Body of pancreas (tissue), 4 donors: ENCODE data around the gene ADAMTS20. TPM values are rescaled to one million over a fixed set of nuclear protein-coding genes. Genes with fewer than 3 reads are reported as not detected.

Experiments
- ATAC-seq: fragments of 150-250 bp; one replicate; pipeline ENCODE4 v1.9.1; 2016
- DNase-seq, 4 donors: peaks; one replicate each; pipeline ENCODE4 v3.0.0-alpha.2; 2019
- H3K27ac ChIP-seq, 4 donors: fragments of 200-600 bp; sonication (generic); 1 replicate in 3 of 4; 2 replicates in 1 of 4; pipeline versions ENCODE4 v1.5.1 to v1.6.1; 2016 to 2019; ENCODE audit warnings: mild to moderate bottlenecking in 1 of 4, mixed read lengths in 1 of 4, moderate library complexity in 1 of 4
- H3K27me3 ChIP-seq, 2 donors: fragments of 200-600 bp; sonication (generic); one replicate each; pipeline ENCODE4 v1.6.0; 2016; ENCODE audit warnings: mild to moderate bottlenecking in 1 of 2
- H3K36me3 ChIP-seq, 2 donors: fragments of 200-600 bp; sonication (generic); replicated peaks in 1 of 2; 2 replicates each; pipeline ENCODE4 v1.5.1; 2016; ENCODE audit warnings: low read depth in 2 of 2; ENCODE audit not compliant: insufficient read depth in 1 of 2
- H3K4me1 ChIP-seq: fragments of 200-600 bp; sonication (generic); one replicate; pipeline ENCODE4 v1.6.0; 2016
- H3K4me3 ChIP-seq, 2 donors: fragments of 200-600 bp; sonication (generic); 1 replicate in 1 of 2; 2 replicates in 1 of 2; pipeline ENCODE4 v1.5.1; 2016 to 2019
- H3K9me3 ChIP-seq, 3 donors: fragments of 200-600 bp; sonication (generic); 1 replicate in 2 of 3; 2 replicates in 1 of 3; pipeline ENCODE4 v1.5.1; 2016
- CTCF ChIP-seq, 7 experiments: fragments of 450-650 bp in 4 of 7; fragments of 200-600 bp in 3 of 7; sonication (generic) in 3 of 7; IDR thresholded peaks; one replicate each; pipeline ENCODE4 v1.5.1; 2016 to 2019; ENCODE audit warnings: antibody characterized with exemption in 7 of 7
- POLR2A ChIP-seq, 3 donors: fragments of 450-650 bp; IDR thresholded peaks; one replicate each; pipeline ENCODE4 v1.6.1; 2016; ENCODE audit warnings: antibody characterized with exemption in 3 of 3, mild to moderate bottlenecking in 2 of 3
- WGBS, 2 donors: methylation state at CpG; one replicate each; pipeline ENCODE4 v1.1.5; 2017; 5-methylcytosine and 5-hydroxymethylcytosine counted together
- intact Hi-C: fragments of 100-400 bp; cut with DNase I; formaldehyde crosslinking; loops from one replicate; pipeline ENCODE4 v1.15.1; 2023
- total RNA-seq, 2 donors: library from RNA; depleted of rRNA; stranded (reverse); fragments of >200 nt; gene quantifications; one replicate each; pipeline ENCODE4 v1.1.0, GENCODE V29; 2016

ADAMTS20 gene
- total RNA-seq, 2 donors from 2014 or later: not detected

- no peaks in the 10 kb centered on the region for H3K9me3 ChIP-seq
- H3K27me3 ChIP-seq: no peaks in the 10 kb centered on the region
- no peak overlapping the region for H3K27ac ChIP-seq
- no peaks in the 10 kb centered on the region for H3K36me3 ChIP-seq
- intact Hi-C loops: no loop called here
- TF ChIP-seq POLR2A (IDR thresholded peaks at IDR 0.05) (no peak), CTCF (IDR thresholded peaks at IDR 0.05) (no peak)
- 61 to 68% methylated on average over 1 of the region's 1 CpG for WGBS, 2 donors
- no peak for ATAC-seq
- no peak for DNase-seq
- no peak overlapping the region for H3K4me3 ChIP-seq
- no peaks in the 10 kb centered on the region for H3K4me1 ChIP-seq
These were observed 222.6 kb downstream of the ADAMTS20 start for GRCh38 chr12:43329375-43329774.

- ATAC-seq (no peak), DNase-seq (no peak)
- no peak overlapping the region for H3K4me3 ChIP-seq
- H3K27me3 ChIP-seq: no peaks in the 10 kb centered on the region
- H3K9me3 ChIP-seq: no peaks in the 10 kb centered on the region
- no peaks in the 10 kb centered on the region for H3K4me1 ChIP-seq
- no peak for TF ChIP-seq CTCF (IDR thresholded peaks at IDR 0.05)
- TF ChIP-seq POLR2A (IDR thresholded peaks at IDR 0.05): no peak
- intact Hi-C loops: no loop called here
- no peaks in the 10 kb centered on the region for H3K36me3 ChIP-seq
- 70% methylated on average over 5 of the region's 5 CpGs for WGBS, 2 donors
- H3K27ac ChIP-seq: no peak overlapping the region
These were observed 226.2 kb downstream of the ADAMTS20 start for GRCh38 chr12:43325786-43326185.

- DNase-seq (no peak), ATAC-seq (no peak)
- intact Hi-C loops: no loop called here
- H3K36me3 ChIP-seq: no peaks in the 10 kb centered on the region
- H3K4me1 ChIP-seq: no peaks in the 10 kb centered on the region
- no peaks in the 10 kb centered on the region for H3K9me3 ChIP-seq
- H3K27me3 ChIP-seq: no peaks in the 10 kb centered on the region
- no peak overlapping the region for H3K4me3 ChIP-seq
- no peak for TF ChIP-seq POLR2A (IDR thresholded peaks at IDR 0.05)
- no peak for TF ChIP-seq CTCF (IDR thresholded peaks at IDR 0.05)
- no peak overlapping the region for H3K27ac ChIP-seq
- WGBS, 2 donors: 66 to 72% methylated on average over 4 of the region's 4 CpGs
These were observed 231.7 kb downstream of the ADAMTS20 start for GRCh38 chr12:43320281-43320680.

- ATAC-seq: no peak
- no peaks in the 10 kb centered on the region for H3K36me3 ChIP-seq
- H3K27me3 ChIP-seq: no peaks in the 10 kb centered on the region
- H3K9me3 ChIP-seq: no peaks in the 10 kb centered on the region
- H3K4me1 ChIP-seq: no peaks in the 10 kb centered on the region
- 66 to 73% methylated on average over 4 of the region's 4 CpGs for WGBS, 2 donors
- DNase-seq: no peak
- TF ChIP-seq CTCF (IDR thresholded peaks at IDR 0.05) (no peak), POLR2A (IDR thresholded peaks at IDR 0.05) (no peak)
- H3K4me3 ChIP-seq: no peak overlapping the region
- intact Hi-C loops: no loop called here
- H3K27ac ChIP-seq: no peak overlapping the region
These were observed 234.0 kb downstream of the ADAMTS20 start for GRCh38 chr12:43318021-43318420.

- TF ChIP-seq CTCF (IDR thresholded peaks at IDR 0.05) (no peak), POLR2A (IDR thresholded peaks at IDR 0.05) (no peak)
- DNase-seq (no peak), ATAC-seq (no peak)
- Histone ChIP-seq H3K27ac (no peak overlapping the region), H3K4me3 (no peak overlapping the region), H3K27me3 (no peaks in the 10 kb centered on the region), H3K36me3 (no peaks in the 10 kb centered on the region), H3K9me3 (no peaks in the 10 kb centered on the region), H3K4me1 (no peaks in the 10 kb centered on the region)
- 61 to 87% methylated on average over 3 of the region's 3 CpGs for WGBS, 2 donors
- intact Hi-C loops: no loop called here
These were observed 234.8 kb downstream of the ADAMTS20 start for GRCh38 chr12:43317156-43317555.
